Stimulated activated CD4-positive, alpha-beta T cell treated with anti-CD3 and anti-CD28 coated beads, TNF-alpha, amount 100 ng/mL, for 4 hours (primary cell): ENCODE data around the gene OR4C16.

Experiments used
- DNase-seq, 3 experiments: peaks; one replicate each; pipeline ENCODE4 v3.0.0-alpha.2; 2020; ENCODE audit warnings: low read depth in 3 of 3

OR4C16 gene

DNA sequence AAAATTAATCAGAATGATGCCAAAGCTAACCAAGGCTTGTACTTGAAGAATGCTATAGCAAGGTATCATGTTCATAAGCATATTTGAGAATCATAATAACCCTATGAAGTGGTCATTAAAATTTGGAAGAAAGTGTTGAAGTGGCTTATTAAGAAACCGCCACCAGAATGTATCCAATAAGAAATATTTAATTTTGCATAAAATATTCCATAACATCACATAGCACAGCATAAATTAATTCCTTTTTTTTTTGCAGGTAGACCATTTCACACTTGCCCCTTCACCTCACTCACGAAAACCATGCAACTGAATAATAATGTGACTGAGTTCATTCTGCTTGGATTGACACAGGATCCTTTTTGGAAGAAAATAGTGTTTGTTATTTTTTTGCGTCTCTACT lies at the start of gene OR4C16:
Gene OR4C16, plus strand, starts transcription at position 301 of the 400 bp plus-strand sequence. Its CDS starts 0 bp downstream, at position 301.
- DNase-seq = no peak

GRCh38 chr11:55554169-55554568 lies 17.8 kb upstream of the OR4C16 start, which contains the start of gene OR4C15:
TSS of gene OR4C15 (plus strand) at chr11:55554469. CDS start at chr11:55554469, 0 bp downstream.
- no peak for DNase-seq

GRCh38 chr11:55572548-55572947 lies 620 bp downstream of the OR4C16 start:
- DNase-seq = no peak

DNA sequence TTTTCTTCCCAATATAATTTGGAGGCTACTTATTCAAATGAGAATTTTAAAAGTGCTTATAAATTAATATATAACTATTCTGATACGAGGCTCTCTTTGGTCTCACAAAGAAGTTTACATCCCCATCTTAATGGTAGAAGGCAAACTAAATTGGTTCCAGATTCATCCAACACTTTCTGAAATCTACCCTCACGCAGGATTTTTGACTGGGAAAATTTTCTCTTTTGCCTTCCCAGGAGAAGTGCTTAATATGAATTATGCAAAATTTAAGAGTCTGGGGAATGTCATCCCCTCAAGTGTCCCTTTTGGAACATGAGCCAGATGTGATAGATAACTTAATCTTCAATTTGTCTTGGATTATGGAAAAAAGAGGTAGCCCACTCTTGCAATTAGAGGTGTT lies 35.6 kb downstream of the OR4C16 start, which contains the start of gene OR4C11:
Gene OR4C11, minus strand, starts transcription at position 101 of the 400 bp plus-strand sequence. CDS start 3,272 bp downstream, outside the sequence.
- no peak for DNase-seq
